CD1c-positive myeloid dendritic cell (primary cell): ENCODE results near the gene CCDC33.
"Not testable (repeated sequence)": the region's sequence is repeated elsewhere in the genome, so short reads cannot be mapped to it uniquely, and the experiment has no call there.

Source experiments
- DNase-seq: peaks from one replicate; pipeline ENCODE4 v3.0.0-alpha.2; 2016; ENCODE audit errors: extremely low spot score

The CCDC33 gene

DNA sequence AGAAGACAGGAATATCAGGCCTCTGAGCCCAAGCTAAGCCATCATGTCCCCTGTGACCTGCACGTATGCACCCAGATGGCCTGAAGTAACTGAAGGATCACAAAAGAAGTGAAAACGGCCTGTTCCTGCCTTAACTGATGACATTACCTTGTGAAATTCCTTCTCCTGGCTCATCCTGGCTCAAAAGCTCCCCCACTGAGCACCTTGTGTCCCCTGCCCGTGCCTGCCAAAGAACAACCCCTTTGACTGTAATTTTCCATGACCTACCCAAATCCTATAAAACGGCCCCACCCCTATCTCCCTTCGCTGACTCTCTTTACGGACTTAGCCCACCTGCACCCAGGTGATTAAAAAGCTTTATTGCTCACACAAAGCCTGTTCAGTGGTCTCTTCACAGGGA, 123.2 kb downstream of the CCDC33 start:
- not testable (repeated sequence) for DNase-seq

DNA sequence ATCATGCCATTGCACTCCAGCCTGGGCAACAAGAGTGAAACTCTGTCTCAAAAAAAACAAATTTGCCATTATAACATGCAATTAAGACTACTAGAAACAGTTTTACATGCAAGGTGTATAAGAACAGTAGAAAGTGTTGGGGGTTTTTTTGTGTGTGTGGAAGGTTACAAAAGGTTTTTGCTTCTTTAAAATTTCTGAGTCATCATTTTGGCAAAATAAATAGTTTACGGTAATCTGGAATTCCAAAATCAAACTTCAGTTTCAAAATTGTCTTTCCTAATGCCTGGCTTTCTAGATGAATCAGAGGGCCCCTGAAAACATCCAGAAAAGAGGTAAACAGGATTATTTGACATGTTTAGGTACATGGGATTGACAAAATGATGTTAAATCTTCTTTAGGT, 124.7 kb downstream of the CCDC33 start:
- DNase-seq = not testable (repeated sequence)

GRCh38 chr15:74362482-74362881, 126.4 kb downstream of the CCDC33 start:
- no peak for DNase-seq

GRCh38 chr15:74364936-74365597, 128.9 kb downstream of the CCDC33 start:
- DNase-seq = no peak

- DNase-seq = peak; percentile 18
These were observed 129.7 kb downstream of the CCDC33 start for GRCh38 chr15:74365598-74366445.

- no peak for DNase-seq
These were observed 131.2 kb downstream of the CCDC33 start, which contains the start of gene CYP11A1 for GRCh38 chr15:74367296-74367854. Gene CYP11A1, minus strand, starts transcription at chr15:74367646. Its CDS starts 61 bp downstream, at chr15:74367585.

GRCh38 chr15:74368121-74368520, 132.0 kb downstream of the CCDC33 start:
- DNase-seq = no peak

- no peak for DNase-seq
These were observed 133.1 kb downstream of the CCDC33 start for GRCh38 chr15:74369084-74369745.

DNA sequence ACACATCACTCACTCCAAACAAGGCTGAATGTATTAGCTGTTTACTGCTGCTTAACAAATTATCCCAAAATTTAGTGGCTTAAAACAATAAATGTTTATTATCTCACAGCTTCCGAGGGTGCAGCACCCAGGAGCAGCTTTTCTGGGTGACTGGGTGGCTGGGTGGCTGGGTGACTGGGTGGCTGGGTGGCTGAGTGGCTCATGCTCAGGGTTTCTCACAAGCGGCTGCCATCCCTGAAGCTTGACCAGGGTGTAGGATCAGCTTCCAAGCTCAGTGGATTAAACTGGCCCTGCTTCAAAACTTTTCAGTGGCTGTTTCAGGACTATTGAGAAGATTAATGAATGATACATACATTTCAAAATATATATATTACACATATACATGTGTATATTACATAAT, 133.6 kb downstream of the CCDC33 start:
- no peak for DNase-seq

GRCh38 chr15:74370471-74370870, 134.3 kb downstream of the CCDC33 start:
- DNase-seq = no peak

DNA sequence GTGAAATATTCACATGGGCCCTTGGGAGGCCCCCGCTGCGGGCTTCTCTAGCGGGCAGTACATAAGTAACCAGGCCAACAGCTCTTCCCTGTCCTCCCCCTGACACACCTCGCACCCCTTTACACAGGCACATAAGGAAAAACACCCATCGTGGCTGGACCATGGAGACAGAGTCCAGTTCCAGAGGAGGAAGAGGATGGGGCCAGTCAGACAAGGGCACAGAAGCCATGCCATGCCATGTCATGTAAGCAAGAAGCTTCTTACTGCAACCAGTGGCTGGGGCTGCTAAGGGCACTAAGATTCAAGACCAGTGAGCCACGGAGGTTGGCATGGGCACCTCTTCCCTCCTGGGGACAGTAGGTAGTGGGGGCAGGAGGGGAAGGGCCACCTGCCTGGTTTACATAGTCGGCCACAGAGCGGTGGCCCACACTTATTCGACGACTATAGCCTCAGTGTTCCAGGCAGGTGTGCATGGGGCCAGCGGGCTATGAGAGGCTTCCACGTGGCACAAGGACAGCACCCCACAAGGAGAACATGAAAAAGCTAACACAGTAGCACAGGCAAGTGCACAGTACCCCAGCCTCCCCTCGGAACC, 137.0 kb downstream of the CCDC33 start:
- no peak for DNase-seq

- peak; percentile 92 for DNase-seq
These were observed 137.9 kb downstream of the CCDC33 start for GRCh38 chr15:74373731-74374647.

- no peak for DNase-seq
These were observed 138.6 kb downstream of the CCDC33 start for GRCh38 chr15:74374648-74375302.

DNA sequence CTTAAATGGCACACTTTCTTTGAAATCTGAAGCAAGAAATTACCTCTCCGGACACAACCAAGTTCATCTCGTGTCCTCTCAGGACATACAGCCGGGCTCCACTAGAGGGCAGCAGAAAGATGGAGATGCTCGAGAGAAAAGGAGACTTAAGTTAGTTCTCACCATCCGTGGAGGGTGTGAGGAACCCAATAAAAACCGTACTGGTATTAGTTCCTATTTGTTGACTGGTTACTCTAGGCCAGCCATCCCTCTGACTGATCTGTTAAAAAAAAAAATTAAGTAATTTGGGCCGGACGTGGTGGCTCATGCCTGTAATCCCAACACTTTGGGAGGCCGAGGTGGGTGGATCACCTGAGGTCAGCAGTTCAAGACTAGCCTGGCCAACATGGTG, 139.2 kb downstream of the CCDC33 start:
- DNase-seq = peak; percentile 91

GRCh38 chr15:74376226-74376625, 140.1 kb downstream of the CCDC33 start:
- DNase-seq = no peak

- no peak for DNase-seq
These were observed 140.9 kb downstream of the CCDC33 start for GRCh38 chr15:74376825-74377581.

- no peak for DNase-seq
These were observed 142.0 kb downstream of the CCDC33 start for GRCh38 chr15:74377831-74378766.

DNA sequence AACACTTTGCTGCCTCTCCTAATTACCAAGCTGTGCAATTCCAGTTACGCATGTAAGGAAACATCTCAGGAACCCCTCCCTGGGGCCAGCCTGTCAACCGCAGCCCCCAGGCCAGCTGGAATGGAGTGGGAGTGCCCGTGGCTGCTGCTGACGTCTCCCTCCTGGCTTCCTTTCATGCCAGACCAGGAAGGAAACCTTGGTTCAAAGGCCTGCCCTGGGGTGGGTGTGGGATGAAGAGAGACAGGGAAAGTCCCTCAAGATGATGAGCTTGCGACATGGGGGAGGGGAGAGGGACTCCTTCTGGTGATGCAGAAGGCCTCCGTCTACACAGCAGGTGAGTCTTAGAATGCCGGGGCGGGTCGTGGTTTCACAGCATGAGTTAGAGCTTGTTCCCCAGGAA, 142.7 kb downstream of the CCDC33 start:
- peak; percentile 35 for DNase-seq
